Kidney tubule cell (primary cell): ENCODE measurements around the gene STXBP6.

ENCODE experiments used
- DNase-seq: peaks from one replicate; pipeline ENCODE4 v3.0.0-alpha.2; 2018; ENCODE audit warnings: low spot score

The STXBP6 gene

GRCh38 chr14:25015761-25016160 lies 34.2 kb downstream of the STXBP6 start:
- no peak for DNase-seq

GRCh38 chr14:25014440-25014839 lies 35.5 kb downstream of the STXBP6 start:
- DNase-seq = peak; percentile 27

DNA sequence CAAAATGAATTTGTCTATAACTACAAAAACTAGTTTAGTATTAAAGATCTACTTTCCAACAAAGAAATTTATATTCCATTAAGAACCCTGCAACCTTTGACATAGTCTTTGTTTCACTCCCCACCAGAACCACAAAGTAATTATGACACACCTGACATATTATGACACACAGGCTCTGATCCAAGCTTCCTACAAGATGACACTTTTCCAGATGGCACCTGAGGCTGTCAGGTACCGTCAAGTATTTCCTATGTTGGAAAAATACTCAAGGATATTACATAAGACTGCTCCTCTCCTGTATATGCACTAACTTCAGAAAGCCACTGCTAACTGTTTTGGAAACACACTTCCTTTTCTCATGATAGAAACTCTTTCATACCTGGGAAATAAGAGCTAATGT lies 38.9 kb downstream of the STXBP6 start:
- DNase-seq = peak; percentile 27

DNA sequence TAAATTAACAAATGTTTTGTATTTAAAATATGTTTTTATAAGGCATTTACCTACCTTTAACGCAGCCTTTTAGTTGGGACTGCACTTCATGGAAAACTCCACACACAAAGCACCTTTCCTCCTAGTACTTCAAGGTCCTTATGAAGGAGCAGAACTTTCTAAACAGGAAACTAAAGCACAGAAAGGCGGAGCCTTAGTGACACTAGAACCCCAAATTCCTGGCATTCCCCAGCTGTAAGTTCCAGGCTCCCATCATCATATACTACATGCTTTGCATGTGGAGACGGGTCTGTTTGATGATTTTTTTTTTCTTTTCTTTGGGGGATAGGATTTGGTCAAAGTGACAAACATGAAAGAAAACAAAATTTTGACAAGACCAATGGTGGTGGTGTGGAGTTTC lies 39.5 kb downstream of the STXBP6 start:
- no peak for DNase-seq

- DNase-seq = peak; percentile 60
Measured at GRCh38 chr14:25009891-25010290, 40.1 kb downstream of the STXBP6 start.

DNA sequence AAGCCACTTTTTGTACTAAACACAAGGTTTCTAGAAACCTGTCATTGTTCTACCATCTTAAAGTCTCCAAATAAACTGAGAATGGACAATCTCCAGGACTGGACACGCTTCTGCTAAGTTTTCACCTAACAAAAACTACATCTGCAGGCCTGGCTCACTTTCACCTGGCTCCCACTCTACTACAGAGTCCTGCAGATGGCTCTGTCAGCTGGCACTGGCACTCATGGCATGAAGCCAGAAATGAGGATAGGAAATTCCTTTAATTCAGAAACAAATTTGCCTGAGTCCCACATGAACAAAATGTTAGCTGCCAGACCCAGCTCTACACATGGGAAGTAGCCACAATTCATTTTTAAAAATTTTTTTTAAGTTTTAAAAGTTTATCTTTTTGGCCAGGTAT lies 42.1 kb downstream of the STXBP6 start:
- peak; percentile 7 for DNase-seq

DNA sequence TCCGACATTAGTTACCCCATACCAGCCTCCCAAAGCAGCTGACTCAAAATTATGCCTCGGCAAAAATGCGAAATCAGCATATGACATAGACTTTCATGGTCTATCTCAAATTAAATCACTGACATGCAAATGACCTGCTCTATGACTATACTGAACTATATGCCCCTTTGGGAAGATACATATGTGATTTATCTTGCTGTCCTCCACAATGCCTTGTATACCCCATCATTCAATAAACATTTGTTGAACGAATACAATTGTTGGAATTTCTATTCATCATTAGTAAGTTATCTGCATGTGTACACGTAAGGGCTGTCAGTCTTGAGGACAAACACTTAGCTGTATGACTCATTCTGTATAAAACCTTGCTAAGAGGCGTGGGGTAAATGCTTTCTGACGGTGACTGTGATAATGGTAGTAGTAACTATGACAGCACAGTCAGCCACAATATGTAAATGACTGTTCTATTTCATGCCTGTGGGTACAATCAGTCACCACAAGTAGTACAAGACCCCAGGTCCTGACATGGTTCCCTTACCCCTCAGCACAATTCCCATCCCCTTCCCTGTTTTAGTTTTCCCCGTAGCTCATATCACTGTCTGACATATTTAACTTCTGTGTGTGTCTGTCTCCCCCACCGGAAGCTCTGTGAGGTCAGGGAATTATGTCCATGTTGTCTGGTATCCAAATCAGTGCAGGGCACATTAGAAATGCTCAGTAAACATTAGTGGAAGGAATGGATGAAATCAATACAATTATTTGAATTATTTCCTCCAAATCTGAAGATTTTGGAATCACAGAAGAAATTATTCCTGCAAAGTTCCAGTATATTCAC lies 42.8 kb downstream of the STXBP6 start:
- DNase-seq = peak; percentile 93

- no peak for DNase-seq
Measured at GRCh38 chr14:25006031-25006430, 43.9 kb downstream of the STXBP6 start.

DNA sequence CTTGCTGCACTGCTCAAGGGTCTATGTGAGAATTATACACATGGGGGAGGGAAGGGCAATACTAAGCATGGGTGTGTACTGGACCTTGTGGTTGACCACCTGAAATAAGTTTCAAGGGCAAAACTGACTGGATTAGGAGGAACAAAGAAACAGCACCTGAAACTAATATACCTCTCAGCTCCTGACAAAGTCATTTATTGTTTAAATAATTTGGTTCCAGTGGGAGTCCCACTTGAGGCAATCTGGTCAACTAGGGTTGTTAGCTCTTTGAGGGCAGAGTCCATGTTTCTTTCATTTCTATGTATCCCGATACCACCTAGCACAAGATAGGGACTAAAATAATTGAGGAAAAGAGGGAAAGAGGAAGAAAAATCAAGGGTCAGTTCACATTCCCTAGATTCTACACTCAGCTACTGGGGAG lies 45.5 kb downstream of the STXBP6 start:
- no peak for DNase-seq

DNA sequence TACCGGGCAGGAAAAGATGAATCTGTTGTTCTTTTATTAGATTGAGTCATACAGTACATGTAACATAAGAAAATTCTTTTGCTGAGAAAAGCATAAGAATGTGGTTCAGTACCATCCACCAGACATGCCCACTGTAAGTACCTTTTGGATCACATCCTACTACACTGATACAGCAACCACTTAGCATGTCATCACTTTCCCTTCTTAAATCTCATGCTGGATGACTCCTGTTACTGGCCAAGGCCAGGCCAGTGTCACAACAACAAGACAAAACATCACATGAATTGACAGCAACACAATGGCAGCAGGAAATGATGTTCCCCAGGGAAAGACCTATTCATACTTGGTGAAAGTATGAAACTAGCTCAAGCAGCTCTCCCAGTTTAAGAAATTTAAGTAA lies 46.4 kb downstream of the STXBP6 start:
- DNase-seq = peak; percentile 18

GRCh38 chr14:25001601-25002000 lies 48.3 kb downstream of the STXBP6 start:
- no peak for DNase-seq

DNA sequence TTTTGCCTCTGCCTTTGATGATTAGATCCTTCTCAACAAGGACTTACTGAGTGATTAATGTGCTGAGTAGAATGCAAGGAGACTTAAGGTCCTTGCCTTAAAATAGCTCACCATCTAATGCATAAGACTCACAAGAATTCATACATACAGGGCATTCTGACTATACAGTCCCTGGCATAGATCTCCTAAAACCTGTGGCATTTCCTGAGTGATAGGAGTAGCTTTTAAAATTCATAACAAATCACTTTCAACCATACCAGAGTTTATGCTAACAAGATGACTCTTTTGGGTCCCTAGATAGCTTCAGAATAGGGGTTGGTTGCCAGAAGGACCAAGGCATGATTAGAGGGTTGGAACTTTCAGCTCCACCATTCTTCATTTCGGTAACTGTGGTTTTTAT lies 48.8 kb downstream of the STXBP6 start:
- no peak for DNase-seq

DNA sequence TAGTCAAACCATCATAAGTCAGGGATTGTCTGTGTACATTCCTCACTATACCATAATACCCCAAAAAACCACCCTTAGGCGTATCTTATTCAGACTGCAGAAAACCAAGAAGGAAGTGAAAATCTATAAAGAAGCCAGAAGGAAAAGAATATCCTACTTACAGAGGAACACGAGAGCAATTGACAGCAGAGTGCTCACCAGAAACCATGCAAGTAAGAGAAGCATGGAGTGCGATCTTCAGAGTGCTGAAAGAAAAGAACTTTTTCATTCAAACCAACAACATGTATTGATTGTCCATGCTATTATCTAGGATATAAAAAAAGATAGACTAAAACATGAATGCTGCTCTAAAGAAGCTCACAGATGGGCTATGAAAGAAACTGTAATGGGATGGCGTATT lies 50.8 kb downstream of the STXBP6 start:
- no peak for DNase-seq

DNA sequence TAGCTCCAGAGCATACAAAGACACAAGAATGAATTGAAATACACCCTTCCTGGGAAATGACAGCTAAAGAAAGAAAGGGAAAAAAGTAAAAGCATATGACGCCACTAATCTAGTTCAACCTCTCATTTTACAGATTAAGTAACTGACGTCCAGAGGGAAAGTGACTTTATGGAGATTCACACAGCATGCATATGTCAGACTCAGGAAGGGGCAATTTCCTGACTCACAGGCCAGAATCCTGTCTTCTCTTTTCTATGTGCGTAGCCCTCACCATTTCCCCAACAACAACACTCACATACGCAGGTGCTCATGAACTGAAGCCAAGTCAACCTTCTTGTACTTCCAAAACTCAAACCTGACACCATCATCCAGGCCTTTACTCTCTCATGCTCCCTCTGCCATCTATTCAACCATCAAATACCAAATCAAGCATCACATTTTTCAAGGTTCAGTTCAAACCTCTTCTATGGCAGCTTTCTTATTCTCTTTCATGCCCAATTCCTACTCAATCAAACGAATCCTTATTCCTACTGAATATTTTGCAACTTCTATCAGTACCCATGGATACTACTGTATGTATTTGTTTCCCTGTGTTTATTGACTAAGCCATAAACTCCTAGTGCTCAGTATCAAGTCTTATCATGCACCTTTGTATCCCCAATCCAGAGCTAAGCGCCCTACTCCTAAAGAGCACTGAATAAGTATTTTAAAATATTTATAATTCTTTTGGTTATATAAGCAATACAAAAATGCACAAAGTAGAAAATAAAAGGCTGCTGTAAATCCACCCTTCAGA lies 52.8 kb downstream of the STXBP6 start:
- no peak for DNase-seq

- no peak for DNase-seq
Measured at GRCh38 chr14:24995016-24995415, 54.9 kb downstream of the STXBP6 start.

- DNase-seq = no peak
Measured at GRCh38 chr14:24993631-24994030, 56.3 kb downstream of the STXBP6 start.

- DNase-seq = no peak
Measured at GRCh38 chr14:24992624-24993360, 57.2 kb downstream of the STXBP6 start.

DNA sequence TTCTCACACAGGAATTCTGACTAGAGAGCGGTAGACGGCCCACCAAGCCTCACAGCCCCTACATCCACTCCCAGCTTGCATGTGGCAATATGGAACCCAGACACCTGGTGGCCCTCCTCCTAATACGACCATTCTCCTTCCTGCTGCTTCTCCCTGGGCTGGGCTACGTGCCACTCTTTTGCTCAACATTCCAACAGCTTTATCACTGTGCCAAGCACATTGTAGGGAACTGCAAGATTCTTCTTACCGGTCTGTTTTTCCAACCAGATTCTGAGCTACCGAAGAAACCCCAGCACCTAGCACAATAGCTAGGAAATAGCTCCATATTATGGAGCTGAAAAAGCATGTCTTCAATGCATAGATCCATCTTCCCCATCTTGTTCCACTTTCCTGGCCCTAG lies 58.1 kb downstream of the STXBP6 start:
- no peak for DNase-seq

DNA sequence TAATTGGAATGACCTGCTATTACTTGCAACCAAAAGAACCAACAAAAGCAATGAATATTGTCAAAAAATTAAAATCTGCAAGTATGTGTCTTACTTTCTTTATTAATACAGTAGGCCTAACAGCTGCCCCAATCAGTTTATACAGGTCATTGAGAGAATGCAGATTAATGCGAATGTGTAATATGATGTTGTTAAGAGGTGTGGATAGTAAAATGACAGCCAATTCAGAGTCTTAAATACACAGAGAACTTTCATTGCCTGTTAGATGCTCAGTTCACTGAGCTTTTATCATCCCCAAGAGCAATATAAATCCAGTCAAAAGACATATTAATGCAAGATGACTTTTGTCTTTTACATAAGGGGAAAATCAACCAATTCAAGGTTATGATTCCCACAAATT lies 58.7 kb downstream of the STXBP6 start:
- no peak for DNase-seq

DNA sequence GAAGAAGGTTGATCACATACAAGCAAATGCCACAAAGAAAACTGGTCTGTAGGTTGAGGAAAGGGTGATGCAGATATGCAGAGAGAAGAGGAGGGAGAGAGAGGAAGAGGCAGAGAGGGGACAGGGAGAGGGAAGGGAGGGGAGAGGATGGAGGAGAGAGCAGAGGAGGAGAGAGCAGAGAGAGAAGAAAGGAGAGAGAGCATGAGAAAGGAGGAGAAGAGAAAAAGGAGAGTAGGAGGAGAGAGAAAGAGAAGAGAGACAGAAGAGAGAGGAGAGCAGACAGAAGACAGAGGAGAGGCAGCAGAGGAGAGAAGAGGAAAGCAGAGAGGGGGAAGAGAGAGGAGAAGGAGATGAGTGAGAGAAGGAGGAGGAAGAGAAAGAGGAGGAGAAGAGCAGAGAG lies 59.2 kb downstream of the STXBP6 start:
- no peak for DNase-seq

DNA sequence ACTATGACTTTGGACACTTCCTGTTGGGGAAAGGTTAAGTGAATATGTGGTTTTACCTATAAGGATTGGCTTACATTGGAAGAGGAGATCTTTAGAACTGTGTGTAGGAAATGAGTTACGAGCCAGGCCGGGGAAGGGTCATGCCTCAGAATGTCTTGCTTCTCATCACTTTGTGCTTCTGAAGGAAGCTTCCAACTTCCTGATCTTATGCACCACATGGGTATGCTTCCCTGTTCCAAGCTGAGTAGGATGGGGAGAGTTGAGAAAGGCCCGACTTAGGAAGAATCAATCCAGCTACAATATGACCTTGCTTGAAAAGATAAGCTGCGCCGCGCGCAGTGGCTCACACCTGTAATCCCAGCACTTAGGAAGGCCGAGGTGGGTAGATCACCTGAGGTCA lies 59.9 kb downstream of the STXBP6 start:
- DNase-seq = no peak

GRCh38 chr14:24988760-24989159 lies 61.2 kb downstream of the STXBP6 start:
- DNase-seq = no peak
